ENCODE measurements around the gene DUSP3.

GRCh38 chr17:43769859-43770258 is 8.9 kb downstream of the DUSP3 start:
- TF ChIP-seq CTCF (IDR thresholded peaks at IDR 0.05) (no peak), POLR2A (IDR thresholded peaks at IDR 0.05) (no peak)

All from Peyer's patch (tissue), 4 donors.